CD14-positive monocyte (primary cell): ENCODE data around the gene PKN3. TPM values are rescaled to one million over a fixed set of nuclear protein-coding genes. Genes with fewer than 3 reads are reported as not detected.

ENCODE experiments used
- DNase-seq, 3 donors: peaks; one replicate each; pipeline ENCODE4 v3.0.0-alpha.2; 2011 to 2022
- H2AFZ ChIP-seq: 2 replicates; pipeline ENCODE4 v1.6.0; 2012; ENCODE audit warnings: mild to moderate bottlenecking, low read depth, low read length, inconsistent platforms; ENCODE audit not compliant: insufficient read depth, poor library complexity, severe bottlenecking
- H3K27ac ChIP-seq, 2 donors: 1 replicate in 1 of 2; 2 replicates in 1 of 2; pipeline ENCODE4 v1.5.1; 2012 to 2013; ENCODE audit warnings: low read length in 2 of 2, control low read depth in 1 of 2, inconsistent platforms in 1 of 2, low read depth in 1 of 2, mild to moderate bottlenecking in 1 of 2
- H3K27me3 ChIP-seq, 2 donors: one replicate each; pipeline versions ENCODE4 v1.6.0 to v1.6.1; 2011 to 2013; ENCODE audit warnings: low read length in 2 of 2; ENCODE audit not compliant: control insufficient read depth in 2 of 2, insufficient read depth in 2 of 2
- H3K36me3 ChIP-seq, 2 donors: replicated peaks in 1 of 2; 1 replicate in 1 of 2; 2 replicates in 1 of 2; pipeline versions ENCODE4 v1.5.1 to v1.6.1; 2012 to 2013; ENCODE audit warnings: low read length in 2 of 2, control low read depth in 1 of 2, inconsistent platforms in 1 of 2, mild to moderate bottlenecking in 1 of 2; ENCODE audit not compliant: insufficient read depth in 2 of 2, control insufficient read depth in 1 of 2
- H3K4me1 ChIP-seq, 2 donors: 1 replicate in 1 of 2; 2 replicates in 1 of 2; pipeline versions ENCODE4 v1.5.1 to v1.6.1; 2012 to 2013; ENCODE audit warnings: low read length in 2 of 2, control low read depth in 1 of 2, inconsistent platforms in 1 of 2, mild to moderate bottlenecking in 1 of 2, moderate library complexity in 1 of 2; ENCODE audit not compliant: insufficient read depth in 2 of 2, control insufficient read depth in 1 of 2
- H3K4me2 ChIP-seq: replicated peaks from 2 replicates; pipeline ENCODE3; 2012; ENCODE audit warnings: low read length, moderate library complexity, mild to moderate bottlenecking; ENCODE audit not compliant: poor library complexity, severe bottlenecking; ENCODE audit errors: extremely low read depth
- H3K4me3 ChIP-seq, 3 experiments: fragments of 200-600 bp in 1 of 3; sonication (generic) in 1 of 3; replicated peaks in 1 of 3; 1 replicate in 2 of 3; 2 replicates in 1 of 3; pipeline ENCODE4 v1.5.1; 2011 to 2013; ENCODE audit warnings: low read length in 3 of 3, mild to moderate bottlenecking in 3 of 3, control low read depth in 2 of 3, low read depth in 2 of 3, inconsistent platforms in 1 of 3, moderate library complexity in 1 of 3
- H3K79me2 ChIP-seq: 2 replicates; pipeline ENCODE4 v1.6.0; 2012; ENCODE audit warnings: mild to moderate bottlenecking, control low read depth, inconsistent platforms, low read length, moderate library complexity; ENCODE audit not compliant: insufficient read depth
- H3K9ac ChIP-seq: 2 replicates; pipeline ENCODE4 v1.6.0; 2017; ENCODE audit warnings: low read length, mild to moderate bottlenecking; ENCODE audit not compliant: insufficient read depth, poor library complexity, severe bottlenecking
- H3K9me3 ChIP-seq, 2 donors: replicated peaks in 1 of 2; 1 replicate in 1 of 2; 2 replicates in 1 of 2; pipeline versions ENCODE4 v1.5.1 to v1.6.1; 2012 to 2013; ENCODE audit warnings: low read length in 2 of 2, control low read depth in 1 of 2; ENCODE audit not compliant: control insufficient read depth in 1 of 2, insufficient read depth in 1 of 2
- H4K20me1 ChIP-seq: 2 replicates; pipeline ENCODE4 v1.6.0; 2012; ENCODE audit warnings: mild to moderate bottlenecking, low read length, control low read depth, moderate library complexity; ENCODE audit not compliant: insufficient read depth
- H3K27ac Mint-ChIP-seq, 7 donors: one replicate each; pipeline ENCODE4 v1.8.0; 2020; ENCODE audit warnings: mild to moderate bottlenecking in 7 of 7, mixed read lengths in 7 of 7, moderate library complexity in 6 of 7, inconsistent platforms in 2 of 7
- H3K27me3 Mint-ChIP-seq, 3 donors: one replicate each; pipeline ENCODE4 v1.8.0; 2021 to 2022; ENCODE audit warnings: low read depth in 3 of 3, mild to moderate bottlenecking in 3 of 3, mixed read lengths in 3 of 3, moderate library complexity in 3 of 3, inconsistent platforms in 1 of 3
- H3K36me3 Mint-ChIP-seq, 2 donors: one replicate each; pipeline ENCODE4 v1.8.0; 2020; ENCODE audit warnings: mixed read lengths in 2 of 2, inconsistent platforms in 1 of 2, mild to moderate bottlenecking in 1 of 2
- H3K4me1 Mint-ChIP-seq: one replicate; pipeline ENCODE4 v1.8.0; 2020; ENCODE audit warnings: mild to moderate bottlenecking, mixed read lengths
- H3K4me3 Mint-ChIP-seq, 2 donors: one replicate each; pipeline ENCODE4 v1.8.0; 2020; ENCODE audit warnings: mild to moderate bottlenecking in 2 of 2, mixed read lengths in 2 of 2, moderate library complexity in 1 of 2
- H3K9me3 Mint-ChIP-seq, 7 donors: one replicate each; pipeline ENCODE4 v1.8.0; 2020 to 2022; ENCODE audit warnings: mixed read lengths in 7 of 7, mild to moderate bottlenecking in 6 of 7, moderate library complexity in 6 of 7, inconsistent platforms in 2 of 7
- CTCF ChIP-seq: fragments of 200-600 bp; IDR thresholded peaks from one replicate; pipeline ENCODE4 v1.8.0; 2022; ENCODE audit warnings: antibody characterized with exemption, mild to moderate bottlenecking
- WGBS: methylation state at CpG from one replicate; pipeline ENCODE4 v1.1.5; 2013; ENCODE audit warnings: missing lambda C conversion rate; ENCODE audit not compliant: insufficient coverage; 5-methylcytosine and 5-hydroxymethylcytosine counted together
- intact Hi-C, 2 donors: fragments of 100-400 bp; cut with micrococcal nuclease; formaldehyde crosslinking; loops; one replicate each; pipeline versions ENCODE4 v1.15.0 to v1.15.1; 2023
- polyA plus RNA-seq, 3 donors: library from polyadenylated mRNA; depleted of rRNA in 1 of 3; unstranded in 2 of 3; stranded (reverse) in 1 of 3; fragments of 300-500 nt in 2 of 3; fragments of >200 nt in 1 of 3; fragmentation: Illumina TruSeq in 2 of 3; gene quantifications; 1 replicate in 2 of 3; 2 replicates in 1 of 3; pipeline ENCODE4 v1.2.3, GENCODE V29; 2012 to 2021

PKN3 gene
- polyA plus RNA-seq, 3 donors, result 0.11 to 0.49 (median 0.27) TPM

- Mint-ChIP-seq H3K9me3 (peaks cover 0 to 1% (median 0%) of the 10 kb centered on the region in 7 donors), H3K27me3 (peaks cover 0 to 2% (median 0%) of the 10 kb centered on the region in 3 donors), H3K4me1 (peaks cover 5% of the 10 kb centered on the region), H3K4me3 (no peak overlapping the region), H3K27ac (peak overlapping the region in 1 of 7 donors; percentile 61), H3K36me3 (peaks cover 19 to 41% of the 10 kb centered on the region in 2 donors)
- Histone ChIP-seq H3K36me3 (peaks cover 9 to 23% of the 10 kb centered on the region in 2 donors), H4K20me1 (no peaks in the 10 kb centered on the region), H3K4me3 (no peak overlapping the region), H3K4me1 (peaks cover under 1 to 1% of the 10 kb centered on the region in 2 donors), H3K9me3 (no peaks in the 10 kb centered on the region), H3K27ac (no peak overlapping the region), H2AFZ (no peak overlapping the region), H3K9ac (no peak overlapping the region), H3K27me3 (no peaks in the 10 kb centered on the region), H3K79me2 (no peaks in the 10 kb centered on the region), H3K4me2 (no peak overlapping the region)
- intact Hi-C loops, result loop anchor here in 1 of 2 donors (10.0 kb wide), 1 partner anchor 215 kb away; the partner anchor contains the start of genes DOLK and NUP188
- DNase-seq, result no peak
- TF ChIP-seq CTCF, result no peak
- 99% methylated on average over 26 of the region's 27 CpGs for WGBS
Measured at GRCh38 chr9:128729766-128730517, 27.6 kb downstream of the PKN3 start.

DNA sequence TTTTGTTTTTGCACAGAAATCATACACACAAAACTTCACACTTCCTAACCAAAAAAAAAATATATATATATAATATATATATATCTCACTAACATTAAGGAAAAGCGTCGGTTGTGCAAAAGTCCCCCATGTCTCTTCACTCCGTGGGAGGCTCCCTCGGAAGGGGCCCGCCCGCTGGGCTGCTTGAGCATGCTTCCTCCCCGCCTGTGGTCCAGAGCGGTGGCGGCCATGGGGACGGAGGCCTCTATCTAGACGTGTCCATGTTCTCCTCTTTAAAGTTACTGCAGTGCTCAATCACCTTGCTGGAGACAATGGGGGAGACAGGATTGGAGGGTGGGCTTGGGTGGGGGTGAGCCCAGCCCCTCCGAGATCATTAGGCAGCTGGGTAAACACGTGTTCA is 28.8 kb downstream of the PKN3 start:
- peaks cover 24 to 48% of the 10 kb centered on the region in 2 donors for H3K36me3 Mint-ChIP-seq
- no peak overlapping the region for H3K4me3 ChIP-seq
- intact Hi-C loops, result no loop called here
- no peak overlapping the region for H3K27ac ChIP-seq
- no peak for DNase-seq
- no peak overlapping the region for H3K4me2 ChIP-seq
- no peaks in the 10 kb centered on the region for H3K4me1 ChIP-seq
- no peak overlapping the region for H3K9ac ChIP-seq
- no peaks in the 10 kb centered on the region for H3K79me2 ChIP-seq
- 96% methylated on average over 7 of the region's 13 CpGs for WGBS
- no peaks in the 10 kb centered on the region for H3K9me3 Mint-ChIP-seq
- no peaks in the 10 kb centered on the region for H4K20me1 ChIP-seq
- peaks cover 3% of the 10 kb centered on the region for H3K4me1 Mint-ChIP-seq
- no peaks in the 10 kb centered on the region for H3K27me3 Mint-ChIP-seq
- H3K36me3 ChIP-seq, result peaks cover 9 to 30% of the 10 kb centered on the region in 2 donors
- H3K9me3 ChIP-seq, result no peaks in the 10 kb centered on the region
- peak overlapping the region in 1 of 7 donors; percentile 38 for H3K27ac Mint-ChIP-seq
- H3K4me3 Mint-ChIP-seq, result no peak overlapping the region
- no peak for TF ChIP-seq CTCF
- H2AFZ ChIP-seq, result no peak overlapping the region
- H3K27me3 ChIP-seq, result no peaks in the 10 kb centered on the region
